ENCODE data around the gene NCK1. TPM values are rescaled to one million over a fixed set of nuclear protein-coding genes. Genes with fewer than 3 reads are reported as not detected.

The NCK1 gene
- total and polyA plus RNA-seq, 9 of the 15 experiments (the other 6 are each of a cell fraction or from before 2014, with no cell fraction given) = 17.3 to 30.5 (median 25.0) TPM

GRCh38 chr3:136898549-136898948, 36.5 kb downstream of the NCK1 start:
- H3K36me3 ChIP-seq (ENCODE audit: control insufficient read depth, insufficient read depth, low read length) = no peaks in the 10 kb centered on the region
- H3K9me3 ChIP-seq (replicated peaks; ENCODE audit: control insufficient read depth, insufficient read depth, low read depth, low read length) = no peaks in the 10 kb centered on the region
- CTCF ChIA-PET (ENCODE audit: low intra/inter-chr PET ratio) = no interaction called here
- peaks cover 2 to 32% of the 10 kb centered on the region in 2 experiments; a peak in 4 of 5 replicates for H3K4me1 ChIP-seq (replicated peaks in 1 of 2; ENCODE audit: control insufficient read depth in 2 of 2, insufficient read depth in 2 of 2, low read length in 2 of 2)
- no peak for TF ChIP-seq KLF13 (tag; IDR thresholded peaks at IDR 0.05; ENCODE audit: borderline replicate concordance, low read depth)
- TF ChIP-seq IRF1 (CRISPR knock-in tag; IDR thresholded peaks at IDR 0.05; ENCODE audit: borderline replicate concordance) = no peak
- TF ChIP-seq, protein P1, sequence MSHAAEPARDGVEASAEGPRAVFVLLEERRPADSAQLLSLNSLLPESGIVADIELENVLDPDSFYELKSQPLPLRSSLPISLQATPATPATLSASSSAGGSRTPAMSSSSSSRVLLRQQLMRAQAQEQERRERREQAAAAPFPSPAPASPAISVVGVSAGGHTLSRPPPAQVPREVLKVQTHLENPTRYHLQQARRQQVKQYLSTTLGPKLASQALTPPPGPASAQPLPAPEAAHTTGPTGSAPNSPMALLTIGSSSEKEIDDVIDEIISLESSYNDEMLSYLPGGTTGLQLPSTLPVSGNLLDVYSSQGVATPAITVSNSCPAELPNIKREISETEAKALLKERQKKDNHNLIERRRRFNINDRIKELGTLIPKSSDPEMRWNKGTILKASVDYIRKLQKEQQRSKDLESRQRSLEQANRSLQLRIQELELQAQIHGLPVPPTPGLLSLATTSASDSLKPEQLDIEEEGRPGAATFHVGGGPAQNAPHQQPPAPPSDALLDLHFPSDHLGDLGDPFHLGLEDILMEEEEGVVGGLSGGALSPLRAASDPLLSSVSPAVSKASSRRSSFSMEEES (CRISPR knock-in tag; IDR thresholded peaks at IDR 0.05) = no peak
- no peak for TF ChIP-seq YBX1 (IDR thresholded peaks at IDR 0.05)
- no peak for TF ChIP-seq EZH2 (IDR thresholded peaks at IDR 0.05; ENCODE audit: borderline replicate concordance, low read depth, low read length)
- TF ChIP-seq MCM2 (IDR thresholded peaks at IDR 0.05; ENCODE audit: low read depth) = no peak
- TF ChIP-seq CCAR2 (IDR thresholded peaks at IDR 0.05; ENCODE audit: low read depth, low read length) = no peak
- TF ChIP-seq RBM39 (optimal IDR thresholded peaks at IDR 0.05; ENCODE audit: low read depth, low read length) = no peak
- peaks cover 27% of the 10 kb centered on the region for H4K20me1 ChIP-seq (replicated peaks; ENCODE audit: control insufficient read depth, insufficient read depth, low read length)
- DNase-seq (ENCODE audit: extremely low read depth in 1 of 4, low spot score in 3 of 4) (no peak), FAIRE-seq (no peak), ATAC-seq (no peak)
- H3K9ac ChIP-seq (ENCODE audit: insufficient read depth in 1 of 2, low read depth in 2 of 2, low read length in 2 of 2) = no peak overlapping the region
- no TSS peak for BruUV-seq (replicated peaks)
- no peak overlapping the region for H3K4me2 ChIP-seq (ENCODE audit: insufficient read depth, low read length)
- H3K9me1 ChIP-seq (ENCODE audit: control insufficient read depth, insufficient read depth, low read length) = no peaks in the 10 kb centered on the region
- no peaks in the 10 kb centered on the region for H3K27me3 ChIP-seq (ENCODE audit: control insufficient read depth in 2 of 2, insufficient read depth in 2 of 2, low read length in 2 of 2)
- H3K4me3 ChIP-seq = no peak overlapping the region
- POLR2A ChIA-PET = interaction anchor here (1.7 kb wide), 1 partner anchor 14 kb away, joined by 6 read pairs; no protein-coding TSS in a partner anchor
- intact Hi-C loops (cut with micrococcal nuclease) (no loop called here), in situ Hi-C loops (cut with MboI) (no loop called here)
- H2AFZ ChIP-seq (ENCODE audit: low read depth, low read length) = no peak overlapping the region
- peaks cover 71% of the 10 kb centered on the region for H3K79me2 ChIP-seq (ENCODE audit: control insufficient read depth, insufficient read depth, low read length)
- 48% methylated on average over 4 of the region's 4 CpGs for WGBS (ENCODE audit: insufficient coverage, low coverage, missing lambda C conversion rate)
- no peak overlapping the region for H3K27ac ChIP-seq (ENCODE audit: extremely low read depth, low read depth, low read length)
